IMR-90 (cell line): Measurements from ENCODE around the gene SLC35E3. TPM values are rescaled to one million over a fixed set of nuclear protein-coding genes. Genes with fewer than 3 reads are reported as not detected.

Experiments
- ATAC-seq: fragments of 200-7000 bp; cut with Tn5 transposase; 2 replicates; pipeline ENCODE4 v1.9.1; 2020; ENCODE audit warnings: low read depth, mild to moderate bottlenecking, moderate library complexity
- BruUV-seq: library from RNA; stranded (reverse); fragments of 400-500 nt; replicated peaks from 2 replicates; lab custom pipeline; 2021; lab: Mats Ljungman, UMichigan
- CTCF ChIA-PET: fragments of 300-600 bp; formaldehyde crosslinking; extraction: SDS; loops from one replicate; lab custom pipeline; 2021; ENCODE audit warnings: antibody characterized with exemption; lab: Yijun Ruan, JAX
- POLR2A ChIA-PET: fragments of 300-600 bp; sonication (Branson Sonifier 250); formaldehyde crosslinking; loops from one replicate; lab custom pipeline; 2022; ENCODE audit warnings: antibody characterized with exemption; ENCODE audit not compliant: unreplicated experiment; lab: Charles Lee
- DNase-seq: peaks from one replicate; pipeline ENCODE4 v3.0.0; 2013
- H2AFZ ChIP-seq: replicated peaks from 2 replicates; pipeline ENCODE3; 2013; ENCODE audit warnings: low read length, mild to moderate bottlenecking; ENCODE audit not compliant: poor library complexity
- H2AK5ac ChIP-seq: 2 replicates; pipeline ENCODE4 v1.6.1; 2013; ENCODE audit warnings: low read depth, low read length, inconsistent platforms
- H2AK9ac ChIP-seq: replicated peaks from 2 replicates; pipeline ENCODE3; 2013; ENCODE audit warnings: mild to moderate bottlenecking, low read depth, low read length, moderate library complexity; ENCODE audit not compliant: poor library complexity
- H2BK120ac ChIP-seq: 2 replicates; pipeline ENCODE4 v1.6.1; 2013; ENCODE audit warnings: low read depth, low read length, inconsistent platforms
- H2BK15ac ChIP-seq: 3 replicates; pipeline ENCODE4 v1.6.1; 2013; ENCODE audit warnings: low read depth, low read length, inconsistent platforms
- H2BK20ac ChIP-seq: 2 replicates; pipeline ENCODE4 v1.6.1; 2013; ENCODE audit warnings: low read depth, mild to moderate bottlenecking, inconsistent platforms, low read length, moderate library complexity
- H2BK5ac ChIP-seq: 2 replicates; pipeline ENCODE4 v1.6.1; 2013; ENCODE audit warnings: mild to moderate bottlenecking, low read depth, low read length, inconsistent platforms; ENCODE audit not compliant: poor library complexity, severe bottlenecking
- H3K14ac ChIP-seq: replicated peaks from 2 replicates; pipeline ENCODE4 v1.6.1; 2013; ENCODE audit warnings: low read depth, low read length, inconsistent platforms
- H3K18ac ChIP-seq: 2 replicates; pipeline ENCODE4 v1.6.1; 2013; ENCODE audit warnings: low read depth, low read length, control low read depth
- H3K23ac ChIP-seq: 2 replicates; pipeline ENCODE4 v1.6.1; 2013; ENCODE audit warnings: low read depth, low read length, inconsistent platforms
- H3K27ac ChIP-seq: 2 replicates; pipeline ENCODE4 v1.5.1; 2013; ENCODE audit warnings: mild to moderate bottlenecking, control low read depth, low read length; ENCODE audit not compliant: insufficient read depth
- H3K27me3 ChIP-seq: 2 replicates; pipeline ENCODE4 v1.6.1; 2013; ENCODE audit warnings: low read length; ENCODE audit not compliant: control insufficient read depth, insufficient read depth
- H3K36me3 ChIP-seq: 2 replicates; pipeline ENCODE4 v1.6.1; 2013; ENCODE audit warnings: low read length, mixed read lengths; ENCODE audit not compliant: control insufficient read depth, insufficient read depth
- H3K4ac ChIP-seq: 2 replicates; pipeline ENCODE4 v1.6.1; 2013; ENCODE audit warnings: low read depth, low read length, inconsistent platforms
- H3K4me1 ChIP-seq: 2 replicates; pipeline ENCODE4 v1.6.1; 2013; ENCODE audit warnings: low read length, mixed read lengths; ENCODE audit not compliant: control insufficient read depth, insufficient read depth
- H3K4me2 ChIP-seq: 2 replicates; pipeline ENCODE4 v1.6.1; 2013; ENCODE audit warnings: low read depth, mild to moderate bottlenecking, control low read depth, low read length, moderate library complexity
- H3K4me3 ChIP-seq: 2 replicates; pipeline ENCODE4 v1.5.1; 2013; ENCODE audit warnings: low read depth, mild to moderate bottlenecking, control low read depth, low read length, moderate library complexity; ENCODE audit not compliant: insufficient read depth
- H3K56ac ChIP-seq: 2 replicates; pipeline ENCODE4 v1.6.1; 2013; ENCODE audit warnings: low read length, inconsistent platforms; ENCODE audit not compliant: insufficient read depth; ENCODE audit errors: extremely low read depth
- H3K79me1 ChIP-seq, 2 experiments: 2 replicates each; pipeline ENCODE4 v1.6.1; 2013; ENCODE audit warnings: low read length in 2 of 2, inconsistent platforms in 1 of 2, low read depth in 1 of 2
- H3K9ac ChIP-seq: 2 replicates; pipeline ENCODE4 v1.6.1; 2013; ENCODE audit warnings: low read depth, low read length, control low read depth
- H3K9me1 ChIP-seq: 2 replicates; pipeline ENCODE4 v1.6.1; 2013; ENCODE audit warnings: low read length, inconsistent platforms; ENCODE audit not compliant: insufficient read depth
- H3K9me3 ChIP-seq: 2 replicates; pipeline ENCODE4 v1.6.1; 2013; ENCODE audit warnings: low read length; ENCODE audit not compliant: control insufficient read depth, insufficient read depth
- H4K20me1 ChIP-seq: 2 replicates; pipeline ENCODE4 v1.6.1; 2013; ENCODE audit warnings: low read length, inconsistent platforms; ENCODE audit not compliant: insufficient read depth
- H4K5ac ChIP-seq: 2 replicates; pipeline ENCODE4 v1.6.1; 2013; ENCODE audit warnings: mild to moderate bottlenecking, low read depth, low read length, control low read depth
- H4K8ac ChIP-seq, 2 experiments: 2 replicates each; pipeline ENCODE4 v1.6.1; 2013; ENCODE audit warnings: low read depth in 2 of 2, low read length in 2 of 2, control low read depth in 1 of 2, inconsistent platforms in 1 of 2
- H4K91ac ChIP-seq: 2 replicates; pipeline ENCODE4 v1.6.1; 2013; ENCODE audit warnings: low read depth, low read length, inconsistent platforms; ENCODE audit not compliant: insufficient read depth
- BHLHE40 ChIP-seq: fragments of 150-350 bp; IDR thresholded peaks from 2 replicates; pipeline ENCODE4 v1.6.1; 2016; ENCODE audit warnings: mild to moderate bottlenecking, low read depth, low read length
- CEBPB ChIP-seq: IDR thresholded peaks from 2 replicates; pipeline ENCODE4 v1.6.1; 2012; ENCODE audit warnings: low read depth, low read length, improper control_type of control experiment
- CHD1 ChIP-seq: IDR thresholded peaks from 2 replicates; pipeline ENCODE4 v1.6.1; 2012; ENCODE audit warnings: low read depth, low read length, improper control_type of control experiment
- ELK1 ChIP-seq: fragments of 150-350 bp; IDR thresholded peaks from 2 replicates; pipeline ENCODE4 v1.6.1; 2016; ENCODE audit warnings: low read depth, mild to moderate bottlenecking, low read length, moderate library complexity, borderline replicate concordance
- FOS ChIP-seq: fragments of 150-350 bp; IDR thresholded peaks from 2 replicates; pipeline ENCODE4 v1.6.1; 2016; ENCODE audit warnings: low read depth, low read length
- MAFK ChIP-seq: IDR thresholded peaks from 2 replicates; pipeline ENCODE4 v1.6.1; 2012; ENCODE audit warnings: low read depth, low read length, improper control_type of control experiment
- MAZ ChIP-seq: IDR thresholded peaks from 2 replicates; pipeline ENCODE4 v1.6.1; 2012; ENCODE audit warnings: low read depth, mild to moderate bottlenecking, low read length, improper control_type of control experiment, moderate library complexity, borderline replicate concordance
- MXI1 ChIP-seq: IDR thresholded peaks from 2 replicates; pipeline ENCODE4 v1.6.1; 2012; ENCODE audit warnings: low read depth, mild to moderate bottlenecking, low read length, moderate library complexity, borderline replicate concordance
- POLR2A ChIP-seq: IDR thresholded peaks from 2 replicates; pipeline ENCODE4 v1.6.1; 2012; ENCODE audit warnings: mild to moderate bottlenecking, low read depth, low read length
- RAD21 ChIP-seq: IDR thresholded peaks from 2 replicates; pipeline ENCODE4 v1.6.1; 2012; ENCODE audit warnings: low read length, improper control_type of control experiment
- RCOR1 ChIP-seq: IDR thresholded peaks from 2 replicates; pipeline ENCODE4 v1.6.1; 2012; ENCODE audit warnings: mild to moderate bottlenecking, low read length, improper control_type of control experiment; ENCODE audit not compliant: insufficient replicate concordance
- SMC3 ChIP-seq: fragments of 150-350 bp; IDR thresholded peaks from 2 replicates; pipeline ENCODE4 v1.6.1; 2016; ENCODE audit warnings: low read depth, mild to moderate bottlenecking, antibody characterized with exemption, low read length, moderate library complexity
- USF2 ChIP-seq: fragments of 150-350 bp; IDR thresholded peaks from 2 replicates; pipeline ENCODE4 v1.6.1; 2017; ENCODE audit warnings: mild to moderate bottlenecking, antibody characterized with exemption, low read length, low read depth
- WGBS, 2 experiments: methylation state at CpG; one replicate each; pipeline versions ENCODE4 v1.1.5 to v1.1.7; 2013; ENCODE audit warnings: missing lambda C conversion rate in 2 of 2; ENCODE audit not compliant: insufficient read length in 1 of 2; ENCODE audit errors: extremely low coverage in 2 of 2; 5-methylcytosine and 5-hydroxymethylcytosine counted together
- dilution Hi-C: fragments of 300-500 bp; cut with HindIII; formaldehyde crosslinking; loops from one replicate; pipeline ENCODE4 v1.14.3; 2018; ENCODE audit warnings: low sequenced_read_pairs; ENCODE audit not compliant: unreplicated experiment
- in situ Hi-C: fragments of 300-500 bp; cut with MboI; formaldehyde crosslinking; loops from 3 replicates; pipeline ENCODE4 v1.14.3; 2019; ENCODE audit warnings: low sequenced_read_pairs, inconsistent platforms, mixed read lengths
- intact Hi-C: fragments of 100-400 bp; cut with micrococcal nuclease; formaldehyde crosslinking; loops from 2 replicates; pipeline ENCODE4 v1.10.0; 2022
- polyA plus RNA-seq, 3 experiments: library from polyadenylated mRNA; depleted of rRNA; stranded (reverse); fragments of >200 nt; gene quantifications; 2 replicates each; pipeline ENCODE4 v1.2.3, GENCODE V29; 2012; ENCODE audit warnings: low replicate concordance in 1 of 3
- total RNA-seq: library from RNA; depleted of rRNA; stranded (reverse); fragments of >200 nt; gene quantifications from 2 replicates; pipeline ENCODE4 v1.2.3, GENCODE V29; 2012
- TF ChIP-seq, protein P1 (sequence below): conservative IDR thresholded peaks from 2 replicates; pipeline ENCODE4 v1.5.1; 2012; ENCODE audit warnings: mild to moderate bottlenecking, low read depth, low read length, improper control_type of control experiment

The SLC35E3 gene
- total and polyA plus RNA-seq, 2 of the 4 experiments (the other 2 are of a cell fraction): 3.6 to 5.1 TPM

- Histone ChIP-seq H2AK5ac (no peak overlapping the region), H3K79me1 (no peaks in the 10 kb centered on the region), H3K4ac (no peak overlapping the region), H3K14ac (no peak overlapping the region), H3K4me1 (no peaks in the 10 kb centered on the region), H3K56ac (no peak overlapping the region), H3K4me2 (no peak overlapping the region), H4K20me1 (no peaks in the 10 kb centered on the region), H3K23ac (no peak overlapping the region), H3K9ac (no peak overlapping the region), H3K9me3 (no peaks in the 10 kb centered on the region), H4K91ac (no peak overlapping the region), H3K27me3 (no peaks in the 10 kb centered on the region), H2AK9ac (no peak overlapping the region), H3K36me3 (no peaks in the 10 kb centered on the region), H2BK5ac (no peak overlapping the region), H3K18ac (no peak overlapping the region), H2BK15ac (no peak overlapping the region), H2BK20ac (no peak overlapping the region), H3K4me3 (no peak overlapping the region), H4K5ac (no peak overlapping the region), H2AFZ (no peak overlapping the region), H2BK120ac (no peak overlapping the region), H4K8ac (no peak overlapping the region), H3K27ac (no peak overlapping the region), H3K9me1 (no peaks in the 10 kb centered on the region)
- dilution Hi-C loops (no loop called here), in situ Hi-C loops (no loop called here), intact Hi-C loops (no loop called here)
- no TSS peak for BruUV-seq
- DNase-seq (no peak), ATAC-seq (no peak)
- no CpG with 5 or more reads among the region's 1 CpG for WGBS, 2 experiments
- ChIA-PET CTCF (no interaction called here), POLR2A (no interaction called here)
- TF ChIP-seq CEBPB (no peak), POLR2A (no peak), MAFK (no peak), ELK1 (no peak), FOS (no peak), BHLHE40 (no peak), RCOR1 (no peak), CHD1 (no peak), USF2 (no peak), MXI1 (no peak), SMC3 (no peak), RAD21 (no peak), MAZ (no peak)
- TF ChIP-seq, protein P1, sequence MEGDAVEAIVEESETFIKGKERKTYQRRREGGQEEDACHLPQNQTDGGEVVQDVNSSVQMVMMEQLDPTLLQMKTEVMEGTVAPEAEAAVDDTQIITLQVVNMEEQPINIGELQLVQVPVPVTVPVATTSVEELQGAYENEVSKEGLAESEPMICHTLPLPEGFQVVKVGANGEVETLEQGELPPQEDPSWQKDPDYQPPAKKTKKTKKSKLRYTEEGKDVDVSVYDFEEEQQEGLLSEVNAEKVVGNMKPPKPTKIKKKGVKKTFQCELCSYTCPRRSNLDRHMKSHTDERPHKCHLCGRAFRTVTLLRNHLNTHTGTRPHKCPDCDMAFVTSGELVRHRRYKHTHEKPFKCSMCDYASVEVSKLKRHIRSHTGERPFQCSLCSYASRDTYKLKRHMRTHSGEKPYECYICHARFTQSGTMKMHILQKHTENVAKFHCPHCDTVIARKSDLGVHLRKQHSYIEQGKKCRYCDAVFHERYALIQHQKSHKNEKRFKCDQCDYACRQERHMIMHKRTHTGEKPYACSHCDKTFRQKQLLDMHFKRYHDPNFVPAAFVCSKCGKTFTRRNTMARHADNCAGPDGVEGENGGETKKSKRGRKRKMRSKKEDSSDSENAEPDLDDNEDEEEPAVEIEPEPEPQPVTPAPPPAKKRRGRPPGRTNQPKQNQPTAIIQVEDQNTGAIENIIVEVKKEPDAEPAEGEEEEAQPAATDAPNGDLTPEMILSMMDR: no peak
Observed at GRCh38 chr12:68769941-68770340, 24.0 kb downstream of the SLC35E3 start.
